ENCODE results near the gene TUBB4B. TPM values are rescaled to one million over a fixed set of nuclear protein-coding genes. Genes with fewer than 3 reads are reported as not detected.

TUBB4B gene
- total and polyA plus RNA-seq, 2 experiments from 2014 or later = 334 to 389 TPM

- TF ChIP-seq ZNF462 (CRISPR knock-in tag; IDR thresholded peaks at IDR 0.05) = no peak
- TF ChIP-seq REST (IDR thresholded peaks at IDR 0.05; ENCODE audit: unreplicated experiment) = no peak
- no peak for TF ChIP-seq ZNF114 (CRISPR knock-in tag; IDR thresholded peaks at IDR 0.05)
- no peak for TF ChIP-seq STAT1 (IDR thresholded peaks at IDR 0.05; ENCODE audit: unreplicated experiment)
- TF ChIP-seq EZH2phosphoT487 (IDR thresholded peaks at IDR 0.05; ENCODE audit: unreplicated experiment) = no peak
Measured at GRCh38 chr9:137218754-137219271, 22.3 kb upstream of the TUBB4B start (continued).

Measured in GM23338 (cell line).